Duodenal mucosa (tissue), 2 donors: ENCODE measurements around the gene NOL4L.
"Not testable (repeated sequence)": the region's sequence is repeated elsewhere in the genome, so short reads cannot be mapped to it uniquely, and the experiment has no call there.

Experiments used
- H3K27ac ChIP-seq: one replicate; pipeline ENCODE4 v1.7.0; 2013; ENCODE audit warnings: low read depth, low read length
- H3K27me3 ChIP-seq, 2 donors: one replicate each; pipeline ENCODE4 v1.7.0; 2013; ENCODE audit warnings: low read length in 2 of 2, control low read depth in 1 of 2; ENCODE audit not compliant: insufficient read depth in 2 of 2, control insufficient read depth in 1 of 2
- H3K36me3 ChIP-seq, 2 donors: one replicate each; pipeline ENCODE4 v1.7.0; 2013; ENCODE audit warnings: low read length in 2 of 2, control low read depth in 1 of 2; ENCODE audit not compliant: insufficient read depth in 2 of 2, control insufficient read depth in 1 of 2
- H3K4me1 ChIP-seq, 2 donors: one replicate each; pipeline ENCODE4 v1.7.0; 2013; ENCODE audit warnings: low read length in 2 of 2, control low read depth in 1 of 2; ENCODE audit not compliant: insufficient read depth in 2 of 2, control insufficient read depth in 1 of 2
- H3K4me3 ChIP-seq, 2 donors: one replicate each; pipeline ENCODE4 v1.7.0; 2013; ENCODE audit warnings: low read length in 2 of 2, low read depth in 1 of 2
- H3K9ac ChIP-seq, 2 donors: one replicate each; pipeline ENCODE4 v1.7.0; 2013; ENCODE audit warnings: low read length in 2 of 2, low read depth in 1 of 2
- H3K9me3 ChIP-seq, 2 donors: one replicate each; pipeline ENCODE4 v1.7.0; 2013; ENCODE audit warnings: low read length in 2 of 2, control low read depth in 1 of 2; ENCODE audit not compliant: control insufficient read depth in 1 of 2

The NOL4L gene

GRCh38 chr20:32416206-32416605, 168.9 kb downstream of the NOL4L start:
- no peaks in the 10 kb centered on the region for H3K4me1 ChIP-seq
- H3K9ac ChIP-seq, result no peak overlapping the region
- H3K9me3 ChIP-seq, result no peaks in the 10 kb centered on the region
- no peaks in the 10 kb centered on the region for H3K36me3 ChIP-seq
- no peak overlapping the region for H3K4me3 ChIP-seq
- no peaks in the 10 kb centered on the region for H3K27me3 ChIP-seq
- H3K27ac ChIP-seq, result no peak overlapping the region

GRCh38 chr20:32415494-32415893, 169.6 kb downstream of the NOL4L start:
- no peak overlapping the region for H3K4me3 ChIP-seq
- H3K4me1 ChIP-seq, result no peaks in the 10 kb centered on the region
- H3K9me3 ChIP-seq, result no peaks in the 10 kb centered on the region
- H3K36me3 ChIP-seq, result peaks cover 0 to 1% of the 10 kb centered on the region in 2 donors
- H3K27me3 ChIP-seq, result no peaks in the 10 kb centered on the region
- no peak overlapping the region for H3K9ac ChIP-seq
- H3K27ac ChIP-seq, result no peak overlapping the region

DNA sequence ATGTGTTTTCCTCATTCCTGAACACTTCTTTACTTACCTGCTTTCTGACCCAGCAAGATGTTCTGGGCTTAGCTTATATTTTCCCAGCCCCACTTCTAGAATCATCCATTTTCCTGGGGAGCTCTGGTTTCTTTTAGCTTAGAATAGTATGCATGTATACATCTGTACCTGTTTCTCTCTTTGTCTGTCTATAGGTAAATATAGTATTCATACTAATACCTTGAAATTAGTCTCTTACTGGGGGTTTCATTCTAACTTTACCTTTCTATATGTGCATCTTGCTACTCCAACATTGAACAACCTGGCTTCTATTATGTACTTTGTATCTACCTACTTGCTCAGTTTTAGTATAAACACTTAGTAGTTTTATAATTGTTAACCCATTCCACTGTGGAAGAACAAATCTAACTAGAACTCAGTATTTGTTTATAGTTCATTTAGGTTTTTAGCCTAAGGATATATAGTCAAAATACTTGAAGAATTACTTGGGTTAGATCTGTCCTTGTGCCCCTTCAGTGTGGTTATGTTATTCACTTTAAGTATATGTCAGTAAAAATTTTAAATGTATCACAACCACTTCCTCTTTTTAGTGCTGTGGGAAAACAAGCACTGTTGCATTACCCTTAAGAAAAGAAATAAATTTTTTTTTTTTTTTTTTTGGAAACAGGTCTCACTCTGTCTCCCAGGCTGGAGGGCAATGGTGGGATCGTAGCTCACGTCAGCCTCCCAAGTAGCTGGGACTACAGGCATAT, 173.0 kb downstream of the NOL4L start:
- Histone ChIP-seq H3K27me3 (no peaks in the 10 kb centered on the region), H3K4me3 (no peak overlapping the region), H3K27ac (no peak overlapping the region), H3K9ac (no peak overlapping the region), H3K4me1 (no peaks in the 10 kb centered on the region), H3K9me3 (no peaks in the 10 kb centered on the region), H3K36me3 (peaks cover 0 to 3% of the 10 kb centered on the region in 2 donors)

GRCh38 chr20:32407131-32407750, 177.9 kb downstream of the NOL4L start:
- H3K4me3 ChIP-seq, H3K9ac ChIP-seq, H3K4me1 ChIP-seq, H3K36me3 ChIP-seq, H3K27me3 ChIP-seq, H3K27ac ChIP-seq, H3K9me3 ChIP-seq: not testable (repeated sequence)

GRCh38 chr20:32406701-32407100, 178.4 kb downstream of the NOL4L start:
- no peak overlapping the region for H3K4me3 ChIP-seq
- no peak overlapping the region for H3K9ac ChIP-seq
- H3K36me3 ChIP-seq, result peaks cover 3% of the 10 kb centered on the region in 2 donors
- no peak overlapping the region for H3K27ac ChIP-seq
- H3K9me3 ChIP-seq, result no peaks in the 10 kb centered on the region
- H3K27me3 ChIP-seq, result no peaks in the 10 kb centered on the region
- no peaks in the 10 kb centered on the region for H3K4me1 ChIP-seq

DNA sequence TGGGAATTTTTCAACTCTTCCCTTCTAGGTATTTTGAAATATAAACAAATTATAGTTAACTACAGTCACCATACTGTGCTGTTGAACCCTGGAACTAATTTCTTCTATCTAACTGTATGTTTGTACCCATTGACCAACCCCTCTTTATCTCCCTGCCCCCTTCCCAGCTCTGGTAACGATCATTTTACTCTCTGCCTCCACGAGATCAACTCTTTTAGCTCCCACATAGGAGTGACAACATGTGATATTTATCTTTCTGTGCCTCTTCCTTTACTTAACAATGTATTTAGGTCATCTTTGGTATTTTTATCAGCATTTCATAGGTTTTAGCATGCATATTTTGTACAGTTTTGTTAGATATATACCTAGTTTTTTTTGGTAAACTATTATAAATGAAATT, 181.1 kb downstream of the NOL4L start:
- Histone ChIP-seq H3K27me3 (no peaks in the 10 kb centered on the region), H3K36me3 (peaks cover 0 to 3% of the 10 kb centered on the region in 2 donors), H3K4me1 (no peaks in the 10 kb centered on the region), H3K9me3 (no peaks in the 10 kb centered on the region), H3K9ac (no peak overlapping the region), H3K27ac (no peak overlapping the region), H3K4me3 (no peak overlapping the region)

- Histone ChIP-seq H3K4me1 (no peaks in the 10 kb centered on the region), H3K36me3 (peaks cover 0 to 5% of the 10 kb centered on the region in 2 donors), H3K9ac (no peak overlapping the region), H3K9me3 (no peaks in the 10 kb centered on the region), H3K27ac (no peak overlapping the region), H3K27me3 (no peaks in the 10 kb centered on the region), H3K4me3 (no peak overlapping the region)
Observed at GRCh38 chr20:32400476-32400875, 184.7 kb downstream of the NOL4L start.

DNA sequence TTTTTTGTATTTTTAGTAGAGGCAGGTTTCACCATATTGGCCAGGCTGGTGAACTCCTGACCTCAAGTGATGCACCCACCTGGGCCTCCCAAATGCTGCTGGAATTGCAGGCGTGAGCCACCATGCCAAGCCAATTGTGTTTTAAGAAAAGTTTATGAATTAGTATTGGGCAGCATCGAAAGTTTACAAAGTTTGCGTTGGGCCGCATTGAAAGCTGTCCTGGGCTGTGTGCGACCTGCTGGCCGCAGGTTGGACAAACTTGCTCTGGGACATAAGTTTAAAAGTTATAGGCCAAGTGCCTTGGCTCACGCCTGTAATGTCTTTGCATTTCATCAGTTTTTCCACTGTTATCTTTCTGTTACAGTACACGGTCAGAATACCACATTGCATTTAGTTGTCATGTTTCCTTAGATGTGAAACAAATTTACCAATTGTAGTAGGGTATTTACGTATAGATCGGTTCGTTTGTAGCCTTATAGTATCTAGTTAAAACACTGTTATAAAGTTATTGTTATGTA, 187.5 kb downstream of the NOL4L start:
- Histone ChIP-seq H3K9me3 (no peaks in the 10 kb centered on the region), H3K4me1 (no peaks in the 10 kb centered on the region), H3K27ac (no peak overlapping the region), H3K4me3 (no peak overlapping the region), H3K27me3 (no peaks in the 10 kb centered on the region), H3K9ac (no peak overlapping the region), H3K36me3 (peaks cover 0 to 5% of the 10 kb centered on the region in 2 donors)

DNA sequence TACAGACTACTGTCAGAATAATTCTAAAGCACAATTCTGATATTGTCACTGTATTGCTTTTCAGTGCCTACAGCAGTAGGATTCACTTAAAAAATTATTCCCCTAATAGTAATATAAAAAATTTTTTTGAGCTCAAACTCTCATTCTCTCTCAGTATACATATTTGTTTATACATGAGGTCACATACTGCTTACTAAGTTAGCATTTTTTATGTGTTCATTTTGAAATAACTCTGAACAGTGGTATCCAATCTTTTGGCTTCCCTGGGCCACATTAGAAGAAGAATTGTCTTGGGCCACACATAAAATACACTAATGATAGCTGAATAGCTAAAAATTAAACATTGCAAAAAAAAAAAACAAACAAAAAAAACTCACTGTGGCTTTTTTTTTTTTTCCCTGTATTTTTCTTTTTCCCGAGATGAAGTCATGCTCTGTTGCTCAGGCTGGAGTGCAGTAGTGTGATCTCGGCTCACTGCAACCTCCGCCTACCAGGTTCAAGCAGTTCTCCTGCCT, 188.4 kb downstream of the NOL4L start:
- no peak overlapping the region for H3K9ac ChIP-seq
- no peaks in the 10 kb centered on the region for H3K27me3 ChIP-seq
- no peak overlapping the region for H3K4me3 ChIP-seq
- H3K36me3 ChIP-seq, result peaks cover 0 to 6% of the 10 kb centered on the region in 2 donors
- no peaks in the 10 kb centered on the region for H3K9me3 ChIP-seq
- no peak overlapping the region for H3K27ac ChIP-seq
- no peaks in the 10 kb centered on the region for H3K4me1 ChIP-seq

DNA sequence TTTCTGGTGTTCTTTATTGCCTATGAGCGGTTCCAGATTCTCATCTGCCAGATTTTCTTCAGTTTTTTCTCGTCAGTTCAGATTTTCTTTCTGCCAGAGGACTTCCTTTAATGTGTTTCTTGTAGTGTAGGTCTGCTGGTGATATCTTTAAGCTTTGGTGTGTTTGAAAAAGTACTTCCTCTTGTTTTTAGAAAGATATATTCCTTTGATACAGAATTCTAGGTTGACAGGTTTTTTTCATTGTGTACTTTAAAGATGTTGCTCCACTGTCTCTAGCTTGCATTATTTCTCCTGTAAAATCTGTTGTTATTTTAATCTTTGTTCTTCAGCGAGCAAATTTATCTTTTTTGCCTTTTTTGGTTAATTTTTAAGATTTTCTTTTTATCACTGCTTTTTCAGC, 190.1 kb downstream of the NOL4L start:
- H3K36me3 ChIP-seq, result peaks cover 0 to 14% of the 10 kb centered on the region in 2 donors
- H3K27ac ChIP-seq, result no peak overlapping the region
- no peaks in the 10 kb centered on the region for H3K9me3 ChIP-seq
- H3K4me1 ChIP-seq, result no peaks in the 10 kb centered on the region
- H3K27me3 ChIP-seq, result no peaks in the 10 kb centered on the region
- H3K9ac ChIP-seq, result no peak overlapping the region
- no peak overlapping the region for H3K4me3 ChIP-seq
